C4-2B (cell line): ENCODE measurements around the gene PPP1CC.

ENCODE experiments used
- CTCF ChIP-seq: fragments of 450-650 bp; conservative IDR thresholded peaks from 2 replicates; pipeline ENCODE4 v1.5.1; 2017; ENCODE audit warnings: mild to moderate bottlenecking
- ZFX ChIP-seq: fragments of 450-650 bp; IDR thresholded peaks from 2 replicates; pipeline ENCODE4 v1.6.1; 2017

DNA sequence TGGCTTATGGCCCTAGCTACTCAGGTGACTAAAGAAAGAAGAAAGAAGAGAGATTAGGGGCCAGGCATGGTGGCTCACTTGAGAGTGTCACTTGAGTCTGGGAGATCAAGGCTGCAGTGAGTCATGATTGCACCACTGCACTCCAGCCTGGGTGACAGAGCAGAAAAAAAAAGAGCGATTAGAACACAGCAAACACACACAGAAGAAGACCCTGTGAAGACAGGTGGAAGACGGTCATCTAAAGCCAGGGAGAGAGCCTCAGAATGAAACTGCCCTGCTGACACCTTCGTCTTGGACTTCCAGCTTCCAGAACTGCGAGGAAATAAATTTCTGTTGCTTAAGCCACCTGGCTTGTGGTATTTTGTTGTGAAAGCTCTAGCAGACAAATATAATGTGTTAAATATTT is 17.5 kb upstream of the PPP1CC start:
- TF ChIP-seq CTCF = no peak
- TF ChIP-seq ZFX = no peak
